Thyroid gland (tissue), 4 donors: ENCODE data around the gene TNNC1.

Experiments used
- POLR2A ChIP-seq, 2 donors: fragments of 450-650 bp; IDR thresholded peaks; one replicate each; pipeline ENCODE4 v1.6.1; 2017; ENCODE audit warnings: antibody characterized with exemption in 2 of 2, mild to moderate bottlenecking in 2 of 2, moderate library complexity in 1 of 2
- TF ChIP-seq, protein P1 (sequence below), 6 experiments: fragments of 200-600 bp in 3 of 6; fragments of 450-650 bp in 3 of 6; sonication (generic) in 3 of 6; IDR thresholded peaks; one replicate each; pipeline ENCODE4 v1.5.1; 2016 to 2019; ENCODE audit warnings: antibody characterized with exemption in 6 of 6, mild to moderate bottlenecking in 2 of 6, inconsistent platforms in 1 of 6, moderate library complexity in 1 of 6

DNA sequence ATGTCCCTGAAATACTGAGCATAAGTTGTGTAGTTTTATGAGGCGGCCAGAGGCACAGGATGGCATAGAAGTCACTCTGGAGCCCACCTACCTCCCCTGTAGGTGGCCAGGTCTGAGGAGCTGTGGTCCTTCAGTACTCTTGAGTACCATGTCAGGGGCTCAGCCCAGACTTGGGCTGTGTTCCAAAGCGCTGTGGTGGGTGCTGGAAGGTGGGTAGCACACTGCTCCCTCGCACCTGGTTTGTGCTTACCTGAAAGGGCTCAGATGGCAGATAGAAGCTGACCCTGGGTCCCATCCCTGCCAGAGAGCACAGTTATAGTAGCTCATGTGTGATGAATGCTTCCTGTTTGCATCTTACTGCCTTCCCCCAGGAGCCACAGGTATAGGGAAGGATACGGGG, 17.1 kb upstream of the TNNC1 start:
- TF ChIP-seq, protein P1, sequence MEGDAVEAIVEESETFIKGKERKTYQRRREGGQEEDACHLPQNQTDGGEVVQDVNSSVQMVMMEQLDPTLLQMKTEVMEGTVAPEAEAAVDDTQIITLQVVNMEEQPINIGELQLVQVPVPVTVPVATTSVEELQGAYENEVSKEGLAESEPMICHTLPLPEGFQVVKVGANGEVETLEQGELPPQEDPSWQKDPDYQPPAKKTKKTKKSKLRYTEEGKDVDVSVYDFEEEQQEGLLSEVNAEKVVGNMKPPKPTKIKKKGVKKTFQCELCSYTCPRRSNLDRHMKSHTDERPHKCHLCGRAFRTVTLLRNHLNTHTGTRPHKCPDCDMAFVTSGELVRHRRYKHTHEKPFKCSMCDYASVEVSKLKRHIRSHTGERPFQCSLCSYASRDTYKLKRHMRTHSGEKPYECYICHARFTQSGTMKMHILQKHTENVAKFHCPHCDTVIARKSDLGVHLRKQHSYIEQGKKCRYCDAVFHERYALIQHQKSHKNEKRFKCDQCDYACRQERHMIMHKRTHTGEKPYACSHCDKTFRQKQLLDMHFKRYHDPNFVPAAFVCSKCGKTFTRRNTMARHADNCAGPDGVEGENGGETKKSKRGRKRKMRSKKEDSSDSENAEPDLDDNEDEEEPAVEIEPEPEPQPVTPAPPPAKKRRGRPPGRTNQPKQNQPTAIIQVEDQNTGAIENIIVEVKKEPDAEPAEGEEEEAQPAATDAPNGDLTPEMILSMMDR (IDR thresholded peaks at IDR 0.05), result no peak
- TF ChIP-seq POLR2A (IDR thresholded peaks at IDR 0.05), result no peak
